Endothelial cell (in vitro differentiated cells): ENCODE data around the gene TDRD7. TPM values are rescaled to one million over a fixed set of nuclear protein-coding genes. Genes with fewer than 3 reads are reported as not detected.

Experiments used
- DNase-seq: peaks from one replicate; pipeline ENCODE4 v3.0.0; 2021; ENCODE audit warnings: low spot score
- H3K27ac Mint-ChIP-seq: one replicate; pipeline ENCODE4 v1.8.0; 2021; ENCODE audit warnings: mixed read lengths, inconsistent platforms; ENCODE audit not compliant: unreplicated experiment
- H3K27me3 Mint-ChIP-seq: one replicate; pipeline ENCODE4 v1.8.0; 2021; ENCODE audit warnings: mild to moderate bottlenecking, moderate library complexity, mixed read lengths, inconsistent platforms; ENCODE audit not compliant: unreplicated experiment
- H3K36me3 Mint-ChIP-seq: one replicate; pipeline ENCODE4 v1.8.0; 2021; ENCODE audit warnings: mild to moderate bottlenecking, low read depth, mixed read lengths, inconsistent platforms; ENCODE audit not compliant: unreplicated experiment
- H3K4me1 Mint-ChIP-seq: one replicate; pipeline ENCODE4 v1.8.0; 2021; ENCODE audit warnings: mild to moderate bottlenecking, mixed read lengths, inconsistent platforms; ENCODE audit not compliant: unreplicated experiment
- H3K4me3 Mint-ChIP-seq: one replicate; pipeline ENCODE4 v1.8.0; 2021; ENCODE audit warnings: mild to moderate bottlenecking, mixed read lengths, inconsistent platforms; ENCODE audit not compliant: unreplicated experiment
- H3K9me3 Mint-ChIP-seq: one replicate; pipeline ENCODE4 v1.8.0; 2021; ENCODE audit warnings: mixed read lengths, inconsistent platforms; ENCODE audit not compliant: unreplicated experiment
- CTCF ChIP-seq: fragments of 200-600 bp; sonication (generic); IDR thresholded peaks from one replicate; pipeline ENCODE4 v1.5.0; 2021; ENCODE audit warnings: antibody characterized with exemption; ENCODE audit not compliant: unreplicated experiment
- total RNA-seq: library from RNA; stranded (reverse); fragmentation: NEBNext Ultra II Directional; extraction: Animal tissue kit (Norgen Biotek cat#: 25700); gene quantifications from one replicate; pipeline ENCODE4 v1.2.1, GENCODE V29; 2021; ENCODE audit not compliant: unreplicated experiment

TDRD7 gene
- total RNA-seq, 1 donor from 2014 or later, result 17.5 TPM

- no peak for TF ChIP-seq CTCF
- no peak overlapping the region for H3K4me3 Mint-ChIP-seq
- H3K4me1 Mint-ChIP-seq, result peaks cover 7% of the 10 kb centered on the region
- no peaks in the 10 kb centered on the region for H3K9me3 Mint-ChIP-seq
- no peaks in the 10 kb centered on the region for H3K36me3 Mint-ChIP-seq
- no peak for DNase-seq
- peaks cover 4% of the 10 kb centered on the region for H3K27me3 Mint-ChIP-seq
- no peak overlapping the region for H3K27ac Mint-ChIP-seq
These were observed 25.6 kb upstream of the TDRD7 start for GRCh38 chr9:97386265-97386633.

DNA sequence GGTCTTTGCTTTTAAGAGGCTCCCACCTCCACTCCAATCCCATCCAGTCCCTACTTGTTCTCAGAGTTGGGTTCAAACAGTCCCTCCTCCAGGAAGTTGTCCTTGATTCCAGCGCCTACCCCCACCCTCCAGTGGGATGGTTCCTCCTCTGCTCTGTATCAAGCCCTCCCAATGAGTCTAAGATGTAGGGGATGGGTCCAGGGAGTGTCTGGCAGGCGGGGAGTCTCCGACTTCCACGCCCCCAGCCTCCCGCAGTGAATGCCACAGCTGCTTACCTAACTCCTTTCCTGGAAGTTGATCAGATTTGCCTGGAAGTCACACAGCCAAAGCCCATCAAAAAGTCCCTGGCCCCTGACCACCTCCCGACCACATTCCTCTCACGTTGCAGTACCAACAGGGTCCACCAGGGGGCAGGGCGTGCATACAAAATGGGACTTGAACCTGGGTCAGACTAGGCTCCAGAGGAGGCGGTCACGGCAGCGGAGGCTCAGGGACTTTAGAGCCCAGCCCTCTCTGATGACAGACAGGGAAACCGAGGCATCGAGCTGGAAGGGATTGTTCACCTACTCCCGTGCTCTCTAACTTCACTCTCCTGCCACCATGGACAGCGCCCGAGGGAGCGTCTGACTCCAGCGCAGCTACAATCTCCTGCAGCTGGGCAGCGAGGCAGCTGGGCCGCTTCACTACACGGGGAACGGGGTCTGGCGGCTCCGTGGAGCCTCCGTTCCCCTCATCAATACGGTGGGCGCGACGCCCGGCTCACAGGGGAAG is 25.0 kb upstream of the TDRD7 start:
- peak; percentile 80 for DNase-seq
- TF ChIP-seq CTCF, result peak; percentile 100
- Mint-ChIP-seq H3K4me1 (peaks cover 7% of the 10 kb centered on the region), H3K4me3 (no peak overlapping the region), H3K9me3 (no peaks in the 10 kb centered on the region), H3K36me3 (no peaks in the 10 kb centered on the region), H3K27ac (no peak overlapping the region), H3K27me3 (peaks cover 3% of the 10 kb centered on the region)

GRCh38 chr9:97387504-97387886 is 24.4 kb upstream of the TDRD7 start:
- peaks cover 7% of the 10 kb centered on the region for H3K4me1 Mint-ChIP-seq
- no peaks in the 10 kb centered on the region for H3K9me3 Mint-ChIP-seq
- no peak overlapping the region for H3K4me3 Mint-ChIP-seq
- no peak for TF ChIP-seq CTCF
- H3K27me3 Mint-ChIP-seq, result peaks cover 3% of the 10 kb centered on the region
- no peak for DNase-seq
- H3K27ac Mint-ChIP-seq, result no peak overlapping the region
- H3K36me3 Mint-ChIP-seq, result no peaks in the 10 kb centered on the region

GRCh38 chr9:97387936-97388684 is 23.8 kb upstream of the TDRD7 start:
- Mint-ChIP-seq H3K36me3 (no peaks in the 10 kb centered on the region), H3K4me3 (no peak overlapping the region), H3K27me3 (peaks cover 3% of the 10 kb centered on the region), H3K9me3 (no peaks in the 10 kb centered on the region), H3K4me1 (peaks cover 7% of the 10 kb centered on the region), H3K27ac (no peak overlapping the region)
- TF ChIP-seq CTCF, result no peak
- DNase-seq, result no peak

DNA sequence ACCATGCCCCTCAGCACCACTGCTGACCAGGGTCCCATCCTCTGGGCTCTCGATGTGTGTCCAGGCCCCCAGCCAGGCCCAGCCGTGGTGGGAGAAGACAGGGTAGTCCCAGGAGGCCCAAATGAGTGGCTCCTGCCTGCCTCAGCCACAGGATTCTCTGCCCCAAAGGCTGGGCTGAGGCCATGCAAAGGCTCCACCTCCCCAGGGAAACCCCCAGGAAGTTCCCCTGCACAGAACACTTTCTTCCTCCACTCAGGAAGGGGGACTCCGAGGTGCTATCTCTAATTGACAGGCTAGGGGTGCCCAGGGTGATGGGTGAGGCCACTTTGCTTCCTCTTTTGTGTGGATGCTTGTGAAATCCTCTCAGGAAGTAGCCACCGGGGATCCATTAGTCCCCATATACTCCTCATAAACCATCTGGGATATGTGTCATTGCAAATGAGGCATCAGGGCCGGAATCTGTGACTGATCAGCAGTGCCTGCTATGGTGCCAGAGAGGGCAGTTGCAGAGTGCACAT is 23.1 kb upstream of the TDRD7 start:
- DNase-seq, result no peak
- no peak for TF ChIP-seq CTCF

More for the DNA sequence above, 23.1 kb upstream of the TDRD7 start:
- no peak overlapping the region for H3K4me3 Mint-ChIP-seq
- no peak overlapping the region for H3K27ac Mint-ChIP-seq
- no peaks in the 10 kb centered on the region for H3K36me3 Mint-ChIP-seq
- peaks cover 3% of the 10 kb centered on the region for H3K27me3 Mint-ChIP-seq
- no peaks in the 10 kb centered on the region for H3K9me3 Mint-ChIP-seq
- peaks cover 7% of the 10 kb centered on the region for H3K4me1 Mint-ChIP-seq
